GM19397 (cell line): ENCODE results near the gene RPS6KA6.
A peak's percentile ranks its signal among the peaks of the same experiment; 100 is the strongest.
"Not testable (repeated sequence)": the region's sequence is repeated elsewhere in the genome, so short reads cannot be mapped to it uniquely, and the experiment has no call there.

Experiments
- ATAC-seq: cut with Tn5 transposase; IDR thresholded peaks from one replicate; pipeline ENCODE4 v1.9.1; 2021; ENCODE audit warnings: mild to moderate bottlenecking, moderate library complexity; ENCODE audit not compliant: unreplicated experiment

The RPS6KA6 gene

GRCh38 chrX:84165711-84166110, 22.3 kb downstream of the RPS6KA6 start:
- ATAC-seq, result no peak

- no peak for ATAC-seq
Observed at GRCh38 chrX:84162401-84162800, 25.6 kb downstream of the RPS6KA6 start.

GRCh38 chrX:84161641-84162040, 26.4 kb downstream of the RPS6KA6 start:
- ATAC-seq, result no peak

GRCh38 chrX:84160736-84161135, 27.3 kb downstream of the RPS6KA6 start:
- no peak for ATAC-seq

GRCh38 chrX:84156821-84157220, 31.2 kb downstream of the RPS6KA6 start:
- ATAC-seq, result no peak

- no peak for ATAC-seq
Observed at GRCh38 chrX:84155938-84156337, 32.1 kb downstream of the RPS6KA6 start.

GRCh38 chrX:84153538-84153937, 34.5 kb downstream of the RPS6KA6 start:
- ATAC-seq, result no peak

GRCh38 chrX:84144991-84145390, 43.0 kb downstream of the RPS6KA6 start:
- no peak for ATAC-seq

DNA sequence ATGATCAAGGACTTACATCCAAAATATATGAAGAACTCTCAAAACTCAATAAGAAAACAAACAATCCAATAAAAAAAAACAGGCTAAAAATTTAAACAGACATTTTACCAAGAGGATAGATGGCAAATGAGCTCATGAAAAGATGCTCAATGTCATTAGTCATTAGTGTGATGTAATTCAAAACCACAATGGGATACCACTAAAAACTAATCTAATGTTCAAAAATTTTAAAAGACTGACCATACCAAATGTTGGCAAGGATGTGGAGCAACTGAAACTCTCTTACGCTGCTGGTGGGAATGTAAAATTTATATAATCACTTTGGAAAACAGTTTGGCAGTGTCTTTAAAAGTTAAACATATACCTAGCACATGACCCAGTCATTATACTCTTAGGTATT, 43.7 kb downstream of the RPS6KA6 start:
- no peak for ATAC-seq

DNA sequence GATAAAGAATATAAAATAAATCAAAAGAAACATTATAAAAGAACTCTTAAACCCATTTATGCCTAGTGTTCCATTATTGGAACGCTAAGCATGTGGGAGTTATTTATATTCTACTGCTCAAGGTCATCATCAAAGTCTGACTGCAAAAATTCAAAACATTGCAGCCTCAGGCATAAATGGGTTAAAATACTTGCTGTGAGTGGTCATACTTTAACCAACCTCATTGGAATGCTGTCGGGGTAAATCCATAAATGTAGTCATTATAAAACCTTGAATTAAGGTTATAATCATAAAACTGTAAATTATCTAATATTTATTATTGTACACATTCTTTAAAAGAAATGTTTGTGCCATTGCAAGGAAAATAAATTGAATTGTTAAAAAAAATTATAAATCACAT, 55.0 kb downstream of the RPS6KA6 start:
- no peak for ATAC-seq

- no peak for ATAC-seq
Observed at GRCh38 chrX:84123585-84123984, 64.4 kb downstream of the RPS6KA6 start.

- ATAC-seq, result no peak
Observed at GRCh38 chrX:84118769-84119168, 69.2 kb downstream of the RPS6KA6 start.

DNA sequence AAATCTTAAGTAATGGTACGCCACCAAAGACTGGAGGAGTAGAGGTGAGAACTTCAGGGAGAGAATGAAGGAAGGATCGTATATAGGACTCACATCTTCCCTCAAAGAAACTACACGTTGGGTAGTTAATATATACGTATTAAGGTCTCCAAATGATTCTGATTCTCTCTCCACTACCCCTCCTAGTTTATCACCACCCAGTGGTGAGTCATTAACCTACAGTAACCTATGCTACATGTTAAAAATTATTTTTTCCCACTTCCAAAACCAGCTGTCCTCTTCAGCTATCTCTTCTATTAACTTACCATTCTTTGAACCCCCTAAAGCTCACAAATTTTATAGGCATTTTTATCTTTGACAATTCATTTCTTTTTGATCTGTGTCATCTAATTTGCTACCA, 69.7 kb downstream of the RPS6KA6 start:
- no peak for ATAC-seq

DNA sequence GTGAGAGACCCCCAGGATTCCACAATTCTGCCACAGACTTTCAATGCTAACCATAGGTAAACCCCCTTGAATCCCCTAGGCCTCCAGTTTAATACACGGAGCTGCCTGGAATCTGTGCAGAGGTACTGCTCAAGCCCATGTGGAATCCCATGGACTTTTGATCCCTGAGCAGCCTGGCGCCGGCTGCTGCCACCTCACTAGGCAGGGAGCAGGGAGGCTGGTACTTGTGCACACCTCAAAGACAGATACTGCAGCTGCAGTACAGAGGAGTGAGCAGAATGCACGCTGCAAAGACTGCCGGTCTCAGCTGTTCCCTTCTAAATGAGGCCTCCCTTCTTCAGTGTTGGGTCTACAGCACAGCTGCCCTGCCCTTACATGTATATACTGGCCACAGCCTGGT, 79.4 kb downstream of the RPS6KA6 start:
- no peak for ATAC-seq

DNA sequence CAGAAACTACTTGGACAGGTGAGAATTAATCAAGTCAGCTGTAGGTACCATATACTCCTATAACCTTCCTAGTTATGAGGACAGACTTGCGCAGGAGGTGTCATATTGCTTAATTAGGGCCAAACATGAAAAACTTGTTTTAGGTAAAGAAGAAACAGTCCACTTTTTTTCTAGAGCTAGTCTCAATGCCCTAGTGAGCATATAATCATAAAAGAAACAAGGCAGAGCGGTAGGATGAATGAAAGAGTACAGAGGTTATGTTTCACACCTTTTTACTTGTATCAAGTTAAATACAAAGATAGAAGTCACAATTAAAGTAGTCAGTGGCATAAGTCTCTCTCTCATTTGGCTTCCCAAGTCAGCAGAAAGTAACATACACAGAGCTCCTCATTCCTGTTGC, 88.9 kb downstream of the RPS6KA6 start:
- ATAC-seq, result no peak

- not testable (repeated sequence) for ATAC-seq
Observed at GRCh38 chrX:84079479-84080197, 108.4 kb downstream of the RPS6KA6 start.

- no peak for ATAC-seq
Observed at GRCh38 chrX:84078991-84079390, 109.0 kb downstream of the RPS6KA6 start.

DNA sequence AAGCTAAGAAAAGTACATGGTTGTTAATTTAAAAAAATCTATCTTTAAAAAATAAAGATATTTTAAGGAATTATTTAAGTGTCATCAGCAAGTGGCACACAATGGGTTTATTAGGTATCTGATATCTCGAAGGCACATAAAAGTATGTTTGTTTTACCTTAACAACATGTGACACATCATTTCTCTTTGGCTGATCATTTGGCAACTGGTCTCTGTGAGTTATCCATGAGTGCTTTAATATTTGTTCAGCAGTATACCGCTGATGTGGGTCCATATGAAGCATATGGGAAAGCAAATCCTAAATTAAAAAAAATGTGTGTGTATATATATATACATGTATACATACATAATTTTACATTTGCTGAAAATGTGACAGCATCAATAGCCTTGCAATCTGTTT, 123.2 kb downstream of the RPS6KA6 start:
- no peak for ATAC-seq

GRCh38 chrX:84064164-84064563, 123.8 kb downstream of the RPS6KA6 start:
- ATAC-seq, result no peak

GRCh38 chrX:84047339-84047738, 140.7 kb downstream of the RPS6KA6 start:
- ATAC-seq, result no peak

DNA sequence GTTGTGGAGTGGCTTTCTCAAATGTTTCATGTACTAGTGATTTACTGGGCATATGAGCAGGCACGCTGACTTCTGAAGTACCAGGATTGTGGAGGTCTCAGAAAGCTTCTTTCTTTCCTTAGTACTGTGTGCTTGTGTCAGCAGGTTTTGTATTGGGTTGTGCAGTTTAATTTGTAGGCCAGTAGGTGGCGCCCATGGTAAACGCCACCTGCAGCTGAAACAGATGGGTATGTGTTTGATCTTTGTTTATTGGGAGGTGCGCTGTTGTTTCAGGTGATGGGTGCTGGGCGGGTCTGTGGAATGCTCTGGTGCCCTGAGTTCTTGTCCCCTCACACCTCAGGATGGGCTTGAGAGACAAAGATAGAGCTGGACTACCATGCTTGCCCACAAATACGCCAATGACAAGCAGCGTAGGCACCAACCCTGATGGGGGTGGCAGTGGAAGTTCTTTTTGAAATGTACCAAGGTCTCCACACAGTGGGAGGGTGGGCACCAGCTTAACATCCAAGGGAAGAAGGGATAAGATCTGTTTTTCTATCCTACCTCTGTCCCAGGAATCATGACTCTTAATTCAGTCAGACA, 141.5 kb downstream of the RPS6KA6 start:
- ATAC-seq, result peak; percentile 89

- no peak for ATAC-seq
Observed at GRCh38 chrX:84044051-84044450, 143.9 kb downstream of the RPS6KA6 start.
